IPS-NIHi7 (cell line): ENCODE data around the gene P4HA1.
A peak's percentile ranks its signal among the peaks of the same experiment; 100 is the strongest.
"Not testable (repeated sequence)": the region's sequence is repeated elsewhere in the genome, so short reads cannot be mapped to it uniquely, and the experiment has no call there.

Source experiments
- DNase-seq: peaks from one replicate; pipeline ENCODE4 v3.0.0; 2012; ENCODE audit warnings: mixed read lengths; ENCODE audit errors: extremely low spot score

P4HA1 gene

GRCh38 chr10:73043766-73044377 is 52.8 kb downstream of the P4HA1 start:
- no peak for DNase-seq

GRCh38 chr10:73043319-73043718 is 53.3 kb downstream of the P4HA1 start:
- no peak for DNase-seq

GRCh38 chr10:73042130-73042529 is 54.5 kb downstream of the P4HA1 start:
- DNase-seq: no peak

GRCh38 chr10:73039635-73040034 is 57.0 kb downstream of the P4HA1 start:
- DNase-seq: no peak

- DNase-seq: not testable (repeated sequence)
Measured at GRCh38 chr10:73036285-73036684, 60.4 kb downstream of the P4HA1 start.

GRCh38 chr10:73032536-73032935 is 64.1 kb downstream of the P4HA1 start:
- no peak for DNase-seq

- not testable (repeated sequence) for DNase-seq
Measured at GRCh38 chr10:73026623-73027022, 70.0 kb downstream of the P4HA1 start.

GRCh38 chr10:73023455-73024070 is 73.1 kb downstream of the P4HA1 start:
- DNase-seq: not testable (repeated sequence)

- not testable (repeated sequence) for DNase-seq
Measured at GRCh38 chr10:73022961-73023360, 73.7 kb downstream of the P4HA1 start.

GRCh38 chr10:73021538-73022164 is 75.0 kb downstream of the P4HA1 start:
- not testable (repeated sequence) for DNase-seq

- DNase-seq: no peak
Measured at GRCh38 chr10:73021050-73021449, 75.6 kb downstream of the P4HA1 start.

- no peak for DNase-seq
Measured at GRCh38 chr10:73019100-73019499, 77.6 kb downstream of the P4HA1 start.

GRCh38 chr10:73018632-73019031 is 78.0 kb downstream of the P4HA1 start:
- DNase-seq: peak; percentile 17

GRCh38 chr10:73017955-73018480 is 78.6 kb downstream of the P4HA1 start:
- DNase-seq: peak; percentile 16

- DNase-seq: no peak
Measured at GRCh38 chr10:73015779-73016178, 80.9 kb downstream of the P4HA1 start.

- DNase-seq: no peak
Measured at GRCh38 chr10:73003822-73004221, 92.8 kb downstream of the P4HA1 start.

- no peak for DNase-seq
Measured at GRCh38 chr10:73000973-73001372, 95.7 kb downstream of the P4HA1 start.

GRCh38 chr10:72997099-72997498 is 99.6 kb downstream of the P4HA1 start:
- no peak for DNase-seq

- not testable (repeated sequence) for DNase-seq
Measured at GRCh38 chr10:72995459-72995858, 101.2 kb downstream of the P4HA1 start.

GRCh38 chr10:72989771-72990170 is 106.9 kb downstream of the P4HA1 start:
- not testable (repeated sequence) for DNase-seq

- not testable (repeated sequence) for DNase-seq
Measured at GRCh38 chr10:72984618-72985017, 112.0 kb downstream of the P4HA1 start.

- DNase-seq: no peak
Measured at GRCh38 chr10:72981882-72982529, 114.7 kb downstream of the P4HA1 start.
